Endometrial microvascular endothelial cells (primary cell): Measurements from ENCODE around the gene C6orf136. TPM values are rescaled to one million over a fixed set of nuclear protein-coding genes. Genes with fewer than 3 reads are reported as not detected.

Source experiments
- in situ Hi-C: cut with HindIII; loops from 2 replicates; pipeline ENCODE4 v1.10.0; 2017; ENCODE audit warnings: low sequenced_read_pairs, low pct_unique_long_range_greater_than_20kb; ENCODE audit errors: inconsistent ontology term
- total RNA-seq: library from RNA; depleted of rRNA; stranded (reverse); fragments of >200 nt; gene quantifications from one replicate; pipeline ENCODE4 v1.2.3, GENCODE V29; 2015; ENCODE audit errors: inconsistent ontology term

Gene C6orf136
- total RNA-seq, 1 donor from 2014 or later: 13.4 TPM

DNA sequence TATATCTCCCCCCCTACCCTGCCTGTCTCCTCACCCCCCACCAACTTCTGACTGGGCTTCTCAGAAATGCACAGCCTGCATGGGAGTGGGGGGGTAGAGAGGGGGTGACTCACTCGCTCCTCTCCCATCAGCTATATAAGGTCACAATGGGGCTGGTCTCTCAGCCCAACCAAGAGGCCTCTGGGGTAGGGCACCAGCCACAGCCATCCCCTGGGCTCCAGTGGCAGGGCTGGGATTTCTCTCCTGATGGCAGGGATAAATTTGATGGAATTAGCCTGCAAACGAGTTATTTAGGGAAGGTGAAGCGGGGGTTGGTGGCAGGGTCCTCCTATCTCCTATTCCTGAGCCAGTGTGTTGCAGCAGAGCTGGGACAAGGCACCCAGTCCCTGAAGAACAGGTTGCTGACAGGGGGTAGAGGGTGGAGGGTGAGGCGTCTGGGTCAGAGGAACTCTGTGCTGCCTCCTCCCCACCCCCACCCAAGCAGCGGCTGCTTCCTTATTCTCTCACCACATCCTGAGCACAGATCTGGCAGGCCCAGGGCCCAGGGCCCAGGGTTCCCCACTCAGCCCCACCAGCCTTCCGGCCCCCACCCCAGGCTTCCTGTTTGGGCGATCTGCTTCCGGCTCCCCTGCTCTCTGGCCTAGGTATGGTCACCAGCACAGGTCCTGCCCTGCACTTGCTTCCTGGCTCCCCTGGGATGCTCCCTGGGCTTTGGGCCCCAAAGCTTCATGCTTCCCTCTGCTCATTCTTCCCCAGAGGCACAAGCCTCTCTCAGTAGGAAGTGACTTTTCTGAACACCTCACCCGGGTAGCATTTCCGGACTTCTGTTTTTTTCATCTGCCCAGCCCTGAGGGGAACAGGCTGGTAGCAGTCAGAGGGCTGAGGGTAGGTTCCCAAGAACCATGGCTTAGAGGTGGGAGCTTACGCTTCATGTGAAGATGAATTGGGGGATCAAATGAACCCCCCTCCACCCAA, 35.5 kb downstream of the C6orf136 start:
- in situ Hi-C loops: loop anchor here (10.0 kb wide), 1 partner anchor 138 kb away; no protein-coding TSS in a partner anchor

DNA sequence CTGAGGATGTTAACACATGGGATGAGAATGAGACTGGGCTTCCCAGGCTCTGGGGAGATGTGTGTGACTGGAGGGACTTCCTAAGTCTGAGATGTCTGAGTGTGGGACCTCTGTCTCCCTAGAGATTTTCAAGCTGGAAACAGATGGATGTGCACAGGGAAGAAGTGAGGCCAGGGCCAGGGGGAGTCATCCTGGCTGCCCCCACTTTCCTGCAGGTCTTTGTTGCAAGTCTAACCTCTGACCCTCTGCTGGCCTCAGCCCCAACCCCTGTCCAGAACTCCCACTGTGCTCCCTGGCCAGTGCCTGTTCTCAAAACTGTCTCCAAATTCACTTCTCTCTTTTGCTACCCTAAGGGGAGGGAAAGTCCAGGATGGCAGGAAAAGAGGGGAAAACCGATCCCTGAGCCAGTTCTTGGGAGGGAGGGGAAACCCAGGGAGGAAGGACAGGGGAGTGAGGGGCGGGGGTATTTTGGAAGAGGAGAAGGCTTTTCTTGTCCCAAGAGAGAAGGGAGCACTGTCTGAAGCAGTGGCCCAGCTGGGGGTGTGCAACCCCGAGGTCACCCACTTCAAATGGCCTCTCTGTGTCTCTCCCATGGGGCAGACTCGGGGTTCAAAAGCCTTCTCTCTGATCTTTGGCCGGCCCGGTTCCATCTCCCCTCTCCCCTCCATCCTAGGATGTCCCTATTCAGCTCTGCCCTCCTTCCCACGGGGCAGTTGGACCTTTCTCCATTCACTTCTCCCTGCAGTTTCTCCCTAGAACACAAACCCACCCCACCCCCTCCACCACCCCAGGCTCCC, 36.4 kb downstream of the C6orf136 start:
- in situ Hi-C loops: loop anchor here (10.0 kb wide), 1 partner anchor 139 kb away; no protein-coding TSS in a partner anchor

DNA sequence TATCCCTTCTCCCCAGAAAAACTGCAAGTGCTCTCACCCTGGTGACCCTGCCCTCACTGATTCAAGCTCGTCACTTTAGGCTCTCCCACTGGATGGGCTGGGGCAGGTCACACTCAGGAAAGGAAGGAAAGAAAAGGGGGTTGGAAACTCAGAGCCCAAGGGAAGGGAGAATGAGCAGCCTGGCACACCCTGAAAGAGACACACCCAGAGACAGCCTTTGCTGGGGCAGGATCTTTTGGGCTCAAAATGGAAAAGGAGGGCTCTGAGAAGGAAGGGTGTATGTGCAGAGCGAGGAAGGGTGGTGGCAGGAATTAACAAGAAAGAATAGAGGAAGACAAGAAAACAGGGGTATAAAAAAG, 37.0 kb downstream of the C6orf136 start:
- in situ Hi-C loops: loop anchor here (10.0 kb wide), 1 partner anchor 139 kb away; no protein-coding TSS in a partner anchor

DNA sequence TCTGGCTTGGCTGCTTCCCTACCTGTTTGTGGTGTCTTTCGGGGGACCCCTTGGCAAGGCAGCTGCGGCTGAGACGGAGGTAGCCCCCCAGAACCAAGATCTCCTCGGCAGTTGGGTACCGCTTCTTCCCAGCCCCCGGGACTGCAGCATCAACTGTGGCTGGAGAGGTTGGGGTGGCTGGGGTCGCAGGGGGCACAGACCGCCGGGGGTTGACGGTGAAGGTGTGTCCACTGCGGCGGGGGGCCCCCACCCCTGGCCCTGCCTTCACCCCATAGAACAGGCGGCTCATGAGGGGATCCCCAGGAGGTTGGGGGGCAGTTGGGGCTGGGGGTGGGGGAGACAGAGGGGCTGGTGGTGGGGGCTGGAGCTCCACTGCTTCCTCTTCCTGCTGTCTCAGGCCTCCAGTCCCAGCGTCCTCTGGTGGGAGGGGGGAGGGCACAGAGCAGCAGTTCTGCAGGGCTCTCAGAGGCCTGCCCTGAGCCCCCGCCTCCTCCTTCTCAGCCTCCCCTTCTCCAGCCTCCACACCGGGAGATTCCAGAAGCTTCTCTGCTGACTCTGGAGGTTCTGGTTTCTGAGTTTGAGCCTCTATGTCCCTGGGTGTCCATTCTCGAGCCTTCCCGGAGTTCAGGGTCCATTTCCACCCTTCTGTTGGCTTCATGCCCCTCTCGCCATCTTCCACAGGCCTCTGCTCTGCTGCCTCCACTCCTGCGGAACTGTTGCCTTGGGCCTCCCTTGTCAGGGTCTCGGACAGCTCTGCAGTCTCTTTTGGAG, 37.6 kb downstream of the C6orf136 start:
- in situ Hi-C loops: loop anchor here (10.0 kb wide), 1 partner anchor 140 kb away; no protein-coding TSS in a partner anchor

DNA sequence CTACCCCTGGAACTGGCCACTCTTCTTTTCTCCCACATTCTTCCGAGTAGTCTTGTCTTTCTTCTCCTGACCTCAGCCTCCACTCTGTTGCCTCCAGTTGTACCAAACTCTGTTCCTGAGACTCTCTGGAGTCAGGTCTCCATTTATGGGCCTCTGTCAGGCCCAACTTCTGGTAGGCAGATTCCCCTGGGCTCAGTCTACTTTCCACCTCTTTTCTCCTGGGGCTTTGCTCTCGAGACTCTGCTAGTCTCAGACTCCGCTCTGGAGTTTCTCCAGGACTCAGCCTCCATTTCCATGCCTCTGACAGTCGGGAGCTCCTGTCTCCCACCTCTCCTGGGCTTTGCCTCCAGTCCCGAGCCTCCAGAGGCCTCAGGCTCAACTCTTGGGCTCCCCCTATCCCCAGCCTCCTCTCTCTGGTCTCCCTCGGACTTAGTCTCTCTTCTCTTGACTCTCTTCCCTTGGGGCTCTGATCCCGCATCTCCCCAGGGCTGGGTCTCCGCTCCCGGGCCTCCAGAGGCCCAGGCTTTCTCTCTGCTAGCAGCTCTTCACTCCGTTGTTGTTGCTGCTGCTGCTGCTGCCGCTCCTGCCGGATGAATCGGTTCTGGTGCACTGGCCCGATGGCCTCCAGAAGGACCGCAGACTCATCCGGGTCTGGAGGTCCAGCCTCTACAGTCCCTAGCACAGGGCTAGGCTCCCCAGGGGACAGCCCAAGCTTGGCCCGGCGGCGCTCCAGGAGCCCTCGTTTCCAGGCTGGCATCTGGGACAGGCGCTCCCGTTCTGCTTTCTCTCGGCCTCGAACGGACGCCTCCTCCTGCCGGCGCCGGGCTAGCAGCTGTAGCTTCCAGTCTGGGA, 38.5 kb downstream of the C6orf136 start:
- in situ Hi-C loops: loop anchor here (10.0 kb wide), 1 partner anchor 141 kb away; no protein-coding TSS in a partner anchor

DNA sequence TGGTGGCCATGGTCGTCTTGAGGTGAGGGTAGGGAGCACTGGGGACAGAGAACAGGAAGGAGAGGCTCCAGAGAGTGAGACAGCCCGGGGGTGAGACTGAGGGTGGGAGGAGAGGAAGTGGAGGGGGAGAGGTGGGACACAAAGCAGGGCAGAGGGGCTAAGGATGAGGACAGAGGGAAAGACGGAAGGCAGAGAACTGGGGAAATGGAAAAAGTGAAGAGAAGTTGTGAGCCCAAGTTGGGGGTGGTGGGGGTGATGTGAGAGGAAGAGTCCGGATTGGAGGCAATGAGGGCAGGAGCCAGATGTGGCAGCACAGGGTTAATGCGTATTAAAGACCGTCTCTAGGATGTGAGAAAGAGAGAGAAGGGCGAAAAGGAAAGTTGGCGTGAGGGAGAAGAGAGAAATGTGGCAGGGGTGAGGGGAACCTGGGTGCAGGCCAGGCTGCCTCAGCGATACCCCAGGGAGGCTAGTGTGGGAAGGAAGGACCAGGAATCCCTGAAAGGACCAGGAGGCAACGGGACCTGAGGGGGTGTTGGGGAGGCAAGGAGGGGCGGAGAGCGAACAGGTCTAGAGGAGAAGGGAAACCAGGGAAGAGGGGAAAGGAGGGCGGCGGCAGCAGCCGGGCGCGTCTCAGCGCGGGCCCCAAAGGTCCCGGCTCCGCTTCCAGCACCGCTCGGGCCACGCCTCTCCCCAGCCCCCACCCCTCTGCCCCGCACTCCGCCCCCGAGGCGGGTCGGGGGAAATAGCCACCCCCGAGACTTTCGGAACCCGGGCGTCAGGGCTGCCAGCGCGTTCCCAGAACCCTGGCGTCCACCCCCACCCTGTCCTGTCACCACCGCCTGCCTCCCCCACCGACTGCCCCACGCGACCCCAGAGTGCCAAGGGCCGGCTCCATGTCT, 39.3 kb downstream of the C6orf136 start, which contains the start of gene PPP1R18:
Gene PPP1R18 (minus strand): TSS at position 637 of the 899 bp plus-strand sequence. CDS start 627 bp downstream, at position 10.
- in situ Hi-C loops: loop anchor here (10.0 kb wide), 1 partner anchor 141 kb away; no protein-coding TSS in a partner anchor

DNA sequence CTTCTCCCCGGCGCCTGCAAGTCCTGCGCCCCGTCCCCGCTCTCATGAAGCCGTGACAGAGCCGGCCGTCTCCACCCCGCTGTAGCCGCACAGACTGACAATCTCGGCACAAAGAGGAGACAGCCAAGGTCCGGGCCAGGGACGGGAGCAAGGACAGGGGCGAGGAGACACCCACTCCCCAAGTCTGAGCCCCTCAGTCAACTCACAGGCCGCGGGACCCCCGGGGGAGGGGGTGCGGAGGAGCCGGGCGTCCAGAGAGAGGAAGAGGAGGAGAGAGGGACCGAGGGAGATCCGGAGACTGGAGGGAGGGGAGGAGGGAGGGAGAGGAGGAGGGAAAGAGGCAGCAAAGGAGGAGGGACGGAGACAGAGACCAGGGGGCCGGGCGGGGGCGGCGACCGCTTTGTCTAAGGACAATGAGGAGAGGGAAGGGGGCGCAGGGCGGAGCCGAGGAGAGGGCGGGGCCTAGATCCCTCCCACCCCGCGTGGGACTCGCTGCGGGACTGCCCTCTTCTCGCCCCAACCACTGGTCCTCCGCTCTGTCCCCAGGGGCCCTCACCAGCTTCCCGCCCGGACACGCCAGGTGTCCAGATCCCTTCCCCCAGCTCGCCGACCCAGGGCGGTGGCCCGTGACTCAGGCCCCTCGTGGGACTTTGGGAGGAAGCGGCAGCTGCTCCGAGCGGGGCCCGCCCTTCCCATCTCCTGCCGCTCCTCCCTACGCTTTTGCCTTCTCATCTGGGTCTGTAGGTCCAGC, 40.1 kb downstream of the C6orf136 start:
- in situ Hi-C loops: loop anchor here (10.0 kb wide), 1 partner anchor 142 kb away; no protein-coding TSS in a partner anchor

DNA sequence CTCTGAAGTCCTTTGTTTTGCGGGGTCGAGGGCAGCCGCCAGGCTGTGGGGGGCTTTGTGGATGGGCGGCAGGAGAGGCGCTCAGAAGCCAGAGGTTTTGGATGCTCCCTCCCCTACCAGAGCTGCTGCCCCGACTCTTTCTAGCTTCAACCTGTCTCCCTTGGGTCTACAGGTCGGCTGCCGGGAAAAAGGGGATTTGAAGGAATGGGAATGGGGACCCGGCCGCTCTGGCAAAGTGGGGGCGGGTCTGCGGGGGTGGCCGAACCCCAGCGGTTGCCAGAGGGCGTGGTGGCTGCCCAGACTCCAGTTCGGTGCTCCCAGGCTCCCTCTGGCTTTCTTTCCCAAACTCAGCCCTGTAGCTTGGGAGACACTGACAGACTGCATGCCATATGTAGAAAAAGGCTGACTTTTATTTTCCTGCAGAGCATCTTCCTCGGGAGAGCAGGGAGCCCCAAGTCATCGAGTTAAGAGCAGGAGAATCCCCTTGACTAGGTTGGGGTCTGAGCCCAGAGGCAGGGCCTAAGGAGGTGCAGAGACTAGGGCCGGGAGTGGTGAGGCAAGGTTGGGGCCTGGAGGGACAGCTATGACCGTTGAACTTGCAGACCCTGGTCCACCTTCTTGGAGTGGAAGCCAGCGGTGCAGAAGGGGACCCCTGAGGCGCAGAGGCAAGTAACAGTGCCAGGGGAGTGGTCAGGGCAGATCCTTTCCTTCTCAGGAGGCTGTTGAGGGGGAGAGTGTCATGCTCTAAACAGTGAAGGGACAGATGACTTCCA, 40.9 kb downstream of the C6orf136 start:
- in situ Hi-C loops: loop anchor here (10.0 kb wide), 1 partner anchor 143 kb away; no protein-coding TSS in a partner anchor

DNA sequence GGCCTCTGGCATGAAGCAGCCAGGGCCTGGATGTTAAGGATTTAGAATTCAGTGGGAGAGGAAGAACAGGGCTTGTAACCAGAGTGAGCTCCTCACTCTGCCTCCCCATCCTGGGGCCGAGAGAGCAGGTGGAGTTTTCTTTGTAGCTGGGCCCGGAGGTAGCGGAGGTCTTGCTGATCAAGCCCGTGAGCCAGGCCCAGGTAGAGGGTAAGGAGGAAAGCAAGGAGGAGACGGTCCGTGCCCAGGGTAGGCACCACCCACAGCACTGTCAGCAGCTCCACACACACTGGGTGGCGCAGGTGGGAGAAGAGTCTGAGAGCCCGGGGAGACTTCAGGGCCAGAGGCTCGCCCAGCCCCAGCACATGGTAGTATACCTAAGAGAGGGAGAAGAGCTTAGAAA, 41.6 kb downstream of the C6orf136 start:
- in situ Hi-C loops: loop anchor here (10.0 kb wide), 1 partner anchor 144 kb away; no protein-coding TSS in a partner anchor

DNA sequence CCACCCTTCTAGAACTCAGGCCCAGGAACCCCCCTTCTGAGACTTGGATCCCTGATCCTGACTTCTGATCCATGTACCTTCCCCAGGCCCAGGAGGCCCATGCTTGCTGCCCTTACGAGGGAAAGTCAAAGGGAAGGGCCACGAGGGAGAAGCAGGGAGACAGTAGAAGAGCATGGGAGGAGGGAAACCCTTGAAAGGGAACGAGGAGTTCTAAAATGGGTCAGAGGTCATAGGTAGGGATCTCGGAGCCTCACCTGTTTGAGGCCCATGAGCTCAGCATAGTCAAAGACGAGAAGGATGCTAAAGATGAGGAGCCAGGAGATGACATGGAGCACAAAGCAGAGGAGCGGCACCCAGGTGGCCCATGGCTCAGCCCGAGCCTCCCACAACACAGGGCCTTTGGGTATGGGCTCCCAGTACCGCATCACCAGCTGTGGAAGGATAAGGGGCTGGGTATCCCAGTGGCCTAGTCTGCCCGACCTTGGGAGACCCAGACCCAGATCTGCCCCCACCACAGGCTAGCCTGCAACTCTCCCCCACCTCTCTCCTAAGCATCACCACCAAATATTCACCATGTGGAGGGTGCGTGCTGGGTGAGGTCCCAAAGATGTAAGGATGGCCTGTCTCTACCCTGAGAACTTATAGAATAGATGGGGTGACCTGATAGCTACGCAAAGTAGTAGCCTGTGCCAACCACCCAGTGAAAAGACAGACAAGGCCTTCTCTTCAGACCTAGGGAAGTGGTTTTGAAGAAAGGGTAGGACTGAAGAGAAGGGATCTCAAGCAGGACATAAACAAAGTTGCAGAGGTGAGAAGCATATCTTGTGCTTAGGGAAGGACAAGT, 42.3 kb downstream of the C6orf136 start:
- in situ Hi-C loops: loop anchor here (10.0 kb wide), 1 partner anchor 144 kb away; no protein-coding TSS in a partner anchor

DNA sequence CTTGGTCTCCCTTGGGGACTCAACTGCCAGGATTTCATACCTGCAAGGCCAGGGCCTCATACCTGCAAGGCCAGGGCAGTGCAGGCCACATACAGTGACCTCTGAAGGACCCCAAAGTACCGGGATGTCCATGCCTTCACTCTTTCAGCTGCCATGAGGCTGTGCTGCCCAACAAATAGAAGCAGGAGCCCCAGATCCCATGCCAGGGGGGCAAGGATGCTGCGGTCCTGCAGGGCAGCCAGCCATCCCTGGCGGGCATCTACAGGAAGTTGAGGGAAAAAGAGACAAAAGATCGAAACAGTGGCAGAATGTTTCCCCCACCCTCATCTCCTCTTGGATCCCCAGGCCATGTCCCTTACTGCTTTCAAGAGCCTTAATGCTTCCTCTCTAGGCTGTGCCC, 43.1 kb downstream of the C6orf136 start:
- in situ Hi-C loops: loop anchor here (10.0 kb wide), 1 partner anchor 145 kb away; no protein-coding TSS in a partner anchor

DNA sequence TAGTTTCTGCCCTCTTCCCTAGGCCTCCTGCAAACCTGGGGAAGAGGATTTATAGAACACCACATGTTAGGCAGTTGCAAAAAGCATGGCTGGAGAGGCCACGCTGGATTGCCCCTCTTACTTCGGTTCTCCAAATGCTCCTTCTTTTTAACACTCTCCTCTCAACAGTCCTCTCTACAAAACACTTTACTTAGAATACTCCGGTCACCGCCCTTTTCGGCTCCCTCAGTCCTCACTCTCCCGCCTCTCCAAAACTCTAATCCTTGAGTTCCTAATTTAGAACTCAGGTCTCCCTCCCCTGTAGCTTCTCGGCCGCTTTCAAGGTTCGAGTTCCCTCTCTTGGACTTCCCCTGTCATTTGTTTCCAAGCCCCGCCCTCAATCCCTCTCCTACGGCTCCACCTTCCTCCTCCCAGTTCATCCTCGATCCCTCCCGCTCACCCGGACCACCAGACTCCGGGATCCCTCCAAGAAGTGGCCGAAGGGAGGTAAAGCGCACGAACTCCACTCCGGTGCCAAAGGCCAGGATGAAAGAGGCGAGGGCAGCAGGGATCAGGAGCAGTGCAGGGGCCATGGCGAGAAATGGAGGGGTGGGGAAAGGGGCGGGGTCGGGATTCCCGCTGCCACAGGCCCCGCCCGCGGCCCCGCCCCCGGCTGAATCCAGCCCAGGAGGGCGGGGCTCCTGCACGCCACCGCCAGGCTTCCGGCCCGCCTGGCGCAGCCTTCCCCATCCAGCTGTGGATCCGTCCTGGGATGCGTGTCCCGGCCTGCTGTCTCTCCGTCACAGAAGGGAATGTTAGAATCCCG, 43.7 kb downstream of the C6orf136 start, which contains the start of gene NRM:
Gene NRM (minus strand): TSS at position 582 of the 805 bp plus-strand sequence. CDS start 10 bp downstream, at position 572.
- in situ Hi-C loops: no loop called here

DNA sequence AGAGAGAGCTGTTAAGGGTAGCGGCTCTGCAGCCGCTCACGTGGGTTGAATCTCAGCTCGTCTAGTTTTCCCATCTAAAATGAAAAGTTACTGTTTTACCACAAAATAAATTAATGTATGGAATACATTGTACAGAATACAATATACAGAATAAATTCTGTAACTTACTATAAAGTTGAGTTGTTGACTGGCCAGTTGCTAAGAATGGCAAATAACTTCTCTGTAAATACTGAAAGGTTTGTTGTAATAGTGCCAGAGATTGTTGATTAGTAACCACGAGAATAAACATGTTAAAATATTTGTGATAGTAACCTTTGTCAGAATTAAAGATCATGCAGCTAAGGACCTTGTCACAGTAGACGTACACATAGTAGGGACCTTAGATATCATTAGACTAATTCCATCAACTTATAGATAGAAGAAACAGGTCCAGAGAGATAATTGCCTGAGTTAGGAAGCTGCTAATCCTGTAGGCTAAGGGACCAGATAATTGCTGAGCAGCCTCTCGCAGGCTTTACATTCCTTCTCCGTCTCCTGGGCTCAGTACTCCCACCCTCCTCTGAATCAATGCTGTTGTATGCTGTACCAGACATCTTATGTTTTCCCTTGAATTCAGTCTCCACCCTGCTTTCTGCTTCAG, 44.4 kb downstream of the C6orf136 start:
- in situ Hi-C loops: no loop called here
